Pericardium fibroblast (primary cell): ENCODE data around the gene NBPF1. TPM values are rescaled to one million over a fixed set of nuclear protein-coding genes. Genes with fewer than 3 reads are reported as not detected.

ENCODE experiments used
- total RNA-seq: library from RNA; depleted of rRNA; stranded (reverse); fragments of >200 nt; gene quantifications from 2 replicates; pipeline ENCODE4 v1.2.3, GENCODE V29; 2015

Gene NBPF1
- total RNA-seq = 17.4 and 23.8 TPM in 2 replicates

DNA sequence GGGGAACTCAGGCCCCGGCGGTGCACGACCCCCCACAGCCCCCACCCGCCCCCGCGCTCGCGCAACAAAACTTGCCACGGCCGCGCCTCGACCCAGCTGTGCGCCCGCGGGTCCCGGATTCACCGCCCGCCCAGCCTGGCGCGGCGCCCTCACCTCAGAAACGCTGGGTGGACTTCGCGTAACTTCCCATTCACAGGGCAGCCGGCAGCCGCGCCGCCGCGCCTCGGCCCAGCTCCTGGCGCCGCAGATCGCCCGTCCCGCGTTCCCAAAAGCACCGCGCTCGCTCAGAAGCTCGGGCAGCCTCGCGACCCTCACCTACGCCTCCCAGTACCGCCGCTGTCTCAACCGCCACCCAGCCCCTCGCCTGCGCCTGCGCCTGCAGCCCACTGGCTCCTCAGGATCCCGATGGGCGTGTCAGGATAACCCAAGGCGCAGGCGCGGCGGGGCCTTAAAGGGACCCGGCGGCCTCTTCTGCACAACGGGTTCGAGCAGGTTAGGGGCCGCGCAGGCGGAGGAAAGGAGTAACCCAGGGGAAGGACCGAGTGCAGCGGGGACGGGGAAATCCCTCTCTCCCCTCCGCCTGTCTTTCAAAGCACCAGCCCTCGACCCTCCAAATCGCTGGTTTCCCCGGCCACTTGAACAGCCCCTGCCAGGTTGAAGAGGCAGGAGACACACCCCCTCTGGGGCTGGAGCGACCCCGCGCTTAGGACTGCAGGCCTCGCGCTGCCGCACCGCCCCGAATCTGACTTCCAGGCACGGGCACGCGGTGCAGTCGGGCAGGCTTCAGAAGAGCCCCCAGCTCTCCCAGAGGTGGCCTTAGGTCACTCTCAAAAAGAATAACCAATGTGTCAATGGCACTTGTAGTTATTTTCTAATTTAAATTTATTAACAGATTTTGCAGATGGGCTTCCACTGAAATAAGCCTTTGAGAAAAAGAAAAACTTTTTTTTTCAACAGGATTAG, at the start of gene NBPF1:
Gene NBPF1 (minus strand): TSS at position 380 of the 963 bp plus-strand sequence.

GRCh38 chr1:16514107-16515055, 99.0 kb downstream of the NBPF1 start, which contains the start of gene RNU1-1:
Gene RNU1-1, minus strand, starts transcription at chr1:16514285.

Other genes starting within 250 kb of the NBPF1 start
- 54.7 and 56.2 TPM in 2 replicates for gene SZRD1, start 246.3 kb downstream of the NBPF1 start, total RNA-seq
- gene SPATA21, start 176.1 kb downstream of the NBPF1 start, total RNA-seq = not detected in 2 replicates
- 69.1 and 90.8 TPM in 2 replicates for gene NECAP2, start 172.8 kb downstream of the NBPF1 start, total RNA-seq
- under 0.01 TPM in 2 replicates for gene RNU1-1, start 99.3 kb downstream of the NBPF1 start, total RNA-seq
- under 0.01 TPM in 2 replicates for gene RNU1-3, start 53.4 kb upstream of the NBPF1 start, total RNA-seq
- gene RNU1-4, start 127.0 kb upstream of the NBPF1 start, total RNA-seq = under 0.01 TPM in 2 replicates